GM12878 (cell line): ENCODE measurements around the gene TIMM8A. TPM values are rescaled to one million over a fixed set of nuclear protein-coding genes. Genes with fewer than 3 reads are reported as not detected.

ENCODE experiments used
- ATAC-seq: fragments of 200-7000 bp; cut with Tn5 transposase; 3 replicates; pipeline ENCODE4 v1.9.1; 2020; ENCODE audit warnings: mild to moderate bottlenecking, moderate library complexity
- BruUV-seq: library from RNA; stranded (reverse); fragments of 400-500 nt; replicated peaks from 2 replicates; lab custom pipeline; 2021; lab: Mats Ljungman, UMichigan
- CTCF ChIA-PET: fragments of 300-600 bp; sonication (Branson Sonifier 250); formaldehyde crosslinking; extraction: SDS; loops from one replicate; lab custom pipeline; 2021; ENCODE audit warnings: inconsistent platforms; lab: Yijun Ruan, JAX
- POLR2A ChIA-PET: fragments of 350-600 bp; formaldehyde crosslinking; extraction: SDS; loops from one replicate; lab custom pipeline; 2021; ENCODE audit warnings: inconsistent platforms; lab: Charles Lee
- RAD21 ChIA-PET: fragments of 300-600 bp; sonication (Branson Sonifier 250); formaldehyde crosslinking; loops from one replicate; lab custom pipeline; 2023; ENCODE audit warnings: antibody characterized with exemption; ENCODE audit not compliant: unreplicated experiment; lab: Charles Lee
- SMC1A ChIA-PET: fragments of 300-600 bp; sonication (Branson Sonifier 250); formaldehyde crosslinking; loops from one replicate; lab custom pipeline; 2023; ENCODE audit not compliant: unreplicated experiment, uncharacterized antibody; lab: Charles Lee
- DNase-seq: peaks from one replicate; pipeline ENCODE4 v3.0.0-alpha.2; 2011; ENCODE audit warnings: low read depth, low spot score
- FAIRE-seq: peaks from 3 replicates; lab custom pipeline; 2011; peaks lifted over from hg19 to GRCh38; lab: Jason Lieb, UNC
- H2AFZ ChIP-seq: 2 replicates; pipeline ENCODE4 v1.6.0; 2011; ENCODE audit warnings: low read depth, low read length, control low read depth; ENCODE audit not compliant: control insufficient read depth
- H3K27ac ChIP-seq: 2 replicates; pipeline ENCODE4 v1.5.1; 2011; ENCODE audit warnings: control low read depth; ENCODE audit not compliant: control insufficient read depth, insufficient read depth
- H3K27me3 ChIP-seq, 2 experiments: replicated peaks in 1 of 2; 2 replicates each; pipeline versions ENCODE4 v1.6.0 to v1.6.1; 2011; ENCODE audit warnings: low read length in 1 of 2; ENCODE audit not compliant: control insufficient read depth in 2 of 2, insufficient read depth in 2 of 2
- H3K36me3 ChIP-seq, 2 experiments: 2 replicates each; pipeline ENCODE4 v1.5.1; 2011; ENCODE audit warnings: low read length in 1 of 2; ENCODE audit not compliant: control insufficient read depth in 2 of 2, insufficient read depth in 2 of 2
- H3K4me1 ChIP-seq: 2 replicates; pipeline ENCODE4 v1.6.1; 2011; ENCODE audit warnings: mild to moderate bottlenecking, low read length, moderate library complexity, mixed read lengths; ENCODE audit not compliant: control insufficient read depth, insufficient read depth
- H3K4me2 ChIP-seq: 2 replicates; pipeline ENCODE4 v1.6.0; 2011; ENCODE audit warnings: control low read depth; ENCODE audit not compliant: control insufficient read depth, insufficient read depth
- H3K4me3 ChIP-seq: fragments of 200-600 bp; sonication (generic); 2 replicates; pipeline ENCODE4 v1.5.1; 2016
- H3K79me2 ChIP-seq: 2 replicates; pipeline ENCODE4 v1.6.0; 2011; ENCODE audit warnings: low read length; ENCODE audit not compliant: control insufficient read depth, insufficient read depth
- H3K9ac ChIP-seq: 2 replicates; pipeline ENCODE4 v1.8.0; 2011; ENCODE audit warnings: low read length, control low read depth, mixed read lengths; ENCODE audit not compliant: control insufficient read depth, insufficient read depth
- H3K9me3 ChIP-seq: replicated peaks from 3 replicates; pipeline ENCODE4 v1.5.1; 2011; ENCODE audit warnings: mild to moderate bottlenecking, low read length; ENCODE audit not compliant: control insufficient read depth, insufficient read depth
- H4K20me1 ChIP-seq: 2 replicates; pipeline ENCODE4 v1.6.0; 2011; ENCODE audit not compliant: control insufficient read depth, insufficient read depth
- BCL3 ChIP-seq: IDR thresholded peaks from 2 replicates; pipeline ENCODE4 v1.6.1; 2011; ENCODE audit warnings: borderline replicate concordance, low read depth, mild to moderate bottlenecking, moderate library complexity, low read length; ENCODE audit not compliant: insufficient read depth, poor library complexity, severe bottlenecking
- REST ChIP-seq: IDR thresholded peaks from 2 replicates; pipeline ENCODE4 v1.6.1; 2012; ENCODE audit warnings: mild to moderate bottlenecking, low read depth, low read length
- WGBS: methylation state at CpG from one replicate; pipeline ENCODE4 v1.1.6; 2016; ENCODE audit warnings: low lambda C conversion rate; ENCODE audit not compliant: insufficient replicate concordance, insufficient coverage; ENCODE audit errors: missing lambda C conversion rate; 5-methylcytosine and 5-hydroxymethylcytosine counted together
- in situ Hi-C: fragments of 300-500 bp; cut with MboI; formaldehyde crosslinking; loops from 9 replicates; pipeline ENCODE4 v1.14.3; 2018; ENCODE audit warnings: mixed read lengths
- intact Hi-C: fragments of 100-400 bp; cut with micrococcal nuclease; formaldehyde crosslinking; loops from one replicate; pipeline ENCODE4 v1.14.2; 2022; ENCODE audit not compliant: unreplicated experiment
- polyA plus RNA-seq, 11 experiments: library from polyadenylated mRNA; depleted of rRNA in 4 of 11; unstranded in 6 of 11; stranded (reverse) in 5 of 11; fragments of >200 nt; fragmentation: Nextera tagmentation in 4 of 11; fragmentation: Illumina TruSeq in 1 of 11; extraction: Ambion mirVana in 4 of 11; extraction: Trizol in 1 of 11; gene quantifications; 1 replicate in 1 of 11; 2 replicates in 10 of 11; pipeline versions ENCODE4 v1.2.1 to v1.2.3, GENCODE V29; 2011 to 2016; ENCODE audit warnings: inconsistent platforms in 2 of 11, missing spikeins in 2 of 11, low read depth in 1 of 11
- total RNA-seq, 4 experiments: library from RNA; depleted of rRNA in 3 of 4; stranded (reverse); fragments of >200 nt in 3 of 4; fragmentation: Illumina TruSeq in 1 of 4; extraction: Trizol in 1 of 4; gene quantifications; 2 replicates each; pipeline versions ENCODE4 v1.2.1 to v1.2.3, GENCODE V29; 2013 to 2021

Gene TIMM8A
- total and polyA plus RNA-seq, 10 of the 15 experiments (the other 5 are each of a cell fraction or from before 2014, with no cell fraction given) = 6.7 to 92.7 (median 26.5) TPM

- POLR2A ChIA-PET = interaction anchor here (0.5 to 3.1 kb wide), 9 partner anchors 9 to 354 kb away, joined by 3 to 12 read pairs (median 3); partner anchors contain the start of gene RPL36A
- H3K9me3 ChIP-seq = no peaks in the 10 kb centered on the region
- WGBS = 19% methylated on average over 4 of the region's 4 CpGs
- intact Hi-C loops = loop anchor here (5.0 kb wide), 1 partner anchor 38 kb away; the partner anchor contains the start of gene BTK
- TF ChIP-seq BCL3 = no peak
- TF ChIP-seq REST = no peak
- TF ChIP-seq, all 136 proteins: peak for 0
- BruUV-seq = no TSS peak
- DNase-seq (no peak), FAIRE-seq (no peak), ATAC-seq (no peak)
- H3K9ac ChIP-seq = peak overlapping the region; percentile 79
- ChIA-PET CTCF (interaction anchor here (1.4 to 2.1 kb wide), 2 partner anchors 35 to 42 kb away, joined by 3 to 9 read pairs; partner anchors contain the start of gene RPL36A), RAD21 (interaction anchor here (1.4 to 1.9 kb wide), 3 partner anchors 35 to 47 kb away, joined by 4 to 11 read pairs (median 4); partner anchors contain the start of gene RPL36A), SMC1A (interaction anchor here (0.7 to 1.9 kb wide), 6 partner anchors 9 to 451 kb away, joined by 3 to 8 read pairs (median 5); partner anchors contain the start of gene RPL36A)
- peak overlapping the region; percentile 89 for H2AFZ ChIP-seq
- H4K20me1 ChIP-seq = no peaks in the 10 kb centered on the region
- H3K4me1 ChIP-seq = 0 out of 2 replicates have a peak, but pooled peaks cover 3% of the 10 kb centered on the region
- H3K27ac ChIP-seq = peak overlapping the region; percentile 72
- peak overlapping the region; percentile 62 for H3K4me2 ChIP-seq
- in situ Hi-C loops = no loop called here
- no peaks in the 10 kb centered on the region for H3K27me3 ChIP-seq
- peaks cover 0 to 9% of the 10 kb centered on the region in 2 experiments; a peak in 1 of 4 replicates for H3K36me3 ChIP-seq
- H3K79me2 ChIP-seq = peaks cover 25% of the 10 kb centered on the region
- peak overlapping the region; percentile 87; the same call in 1 of the 2 replicates for H3K4me3 ChIP-seq
These were observed 636 bp upstream of the TIMM8A start for GRCh38 chrX:101349193-101349562.
